DOHH2 (cell line): ENCODE results near the gene FAM120A.

Experiments
- H3F3A ChIP-seq: fragments of 200-600 bp; sonication (generic), shearing (Covaris generic); 2 replicates; pipeline ENCODE4 v1.6.0; 2016; ENCODE audit warnings: antibody characterized with exemption, mild to moderate bottlenecking; ENCODE audit not compliant: control insufficient read depth, insufficient read depth
- H3K27ac ChIP-seq: fragments of 200-600 bp; sonication (generic); 2 replicates; pipeline ENCODE4 v1.5.1; 2014; ENCODE audit warnings: low read depth, mild to moderate bottlenecking, low read length, moderate library complexity
- H3K27me3 ChIP-seq: fragments of 200-600 bp; sonication (generic); 2 replicates; pipeline ENCODE4 v1.6.1; 2014; ENCODE audit warnings: mild to moderate bottlenecking, low read length, mixed read lengths; ENCODE audit not compliant: control insufficient read depth
- H3K36me3 ChIP-seq: fragments of 200-600 bp; sonication (generic); 2 replicates; pipeline ENCODE4 v1.6.1; 2014; ENCODE audit warnings: mild to moderate bottlenecking, low read length, moderate library complexity, mixed read lengths; ENCODE audit not compliant: control insufficient read depth
- H3K4me1 ChIP-seq: fragments of 200-600 bp; sonication (generic); 2 replicates; pipeline ENCODE4 v1.6.1; 2014; ENCODE audit warnings: mild to moderate bottlenecking, low read length, mixed read lengths; ENCODE audit not compliant: control insufficient read depth
- H3K4me2 ChIP-seq: fragments of 200-600 bp; sonication (generic); 2 replicates; pipeline ENCODE4 v1.6.0; 2014; ENCODE audit warnings: mild to moderate bottlenecking, low read length, moderate library complexity
- H3K4me3 ChIP-seq: fragments of 200-600 bp; sonication (generic); 2 replicates; pipeline ENCODE4 v1.5.1; 2014; ENCODE audit warnings: mild to moderate bottlenecking, low read length, mixed read lengths
- H3K79me2 ChIP-seq: fragments of 200-600 bp; sonication (generic); 2 replicates; pipeline ENCODE4 v1.6.1; 2014; ENCODE audit warnings: mild to moderate bottlenecking, low read length, mixed read lengths; ENCODE audit not compliant: control insufficient read depth
- H3K9me2 ChIP-seq: fragments of 200-600 bp; sonication (generic); replicated peaks from 2 replicates; pipeline ENCODE4 v1.6.1; 2014; ENCODE audit warnings: mild to moderate bottlenecking, low read length, mixed read lengths; ENCODE audit not compliant: control insufficient read depth
- H3K9me3 ChIP-seq: fragments of 200-600 bp; sonication (generic); 2 replicates; pipeline ENCODE4 v1.6.1; 2014; ENCODE audit warnings: antibody characterized with exemption, low read length, mixed read lengths; ENCODE audit not compliant: control insufficient read depth, insufficient read depth
- H4K20me1 ChIP-seq: fragments of 200-600 bp; sonication (generic); 2 replicates; pipeline ENCODE4 v1.6.0; 2014; ENCODE audit warnings: low read depth, mild to moderate bottlenecking, antibody characterized with exemption, low read length, moderate library complexity; ENCODE audit not compliant: control insufficient read depth, insufficient read depth
- EZH2phosphoT487 ChIP-seq: fragments of 200-600 bp; sonication (generic); IDR thresholded peaks from 2 replicates; pipeline ENCODE4 v1.6.1; 2017; ENCODE audit warnings: borderline replicate concordance, mild to moderate bottlenecking, antibody characterized with exemption, low read length, moderate library complexity, mixed read lengths
- TF ChIP-seq, protein P1 (sequence below): fragments of 200-600 bp; sonication (generic); IDR thresholded peaks from one replicate; pipeline ENCODE4 v1.5.1; 2014; ENCODE audit warnings: antibody characterized with exemption, mild to moderate bottlenecking, low read depth, low read length; ENCODE audit not compliant: poor library complexity, severe bottlenecking

The FAM120A gene

DNA sequence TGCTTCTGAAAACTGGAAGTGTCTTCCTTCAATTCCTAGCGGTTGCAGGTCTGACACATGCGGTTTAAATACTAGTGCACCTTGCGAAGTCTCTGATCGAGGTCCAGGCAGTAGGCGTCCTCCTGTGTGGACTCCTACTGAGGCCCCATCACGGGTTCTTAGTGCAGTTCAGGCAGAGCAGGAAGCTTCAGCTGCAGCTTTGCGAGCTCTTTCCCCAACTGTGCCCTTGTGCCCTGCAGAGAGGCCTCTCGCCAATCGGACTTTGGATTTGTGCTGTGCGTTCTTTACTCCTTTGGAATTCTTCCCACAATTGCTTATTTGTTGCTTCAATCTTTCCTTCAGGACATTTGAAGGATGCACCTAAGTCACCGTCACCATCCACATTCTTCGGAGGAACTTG, 42.5 kb downstream of the FAM120A start:
- no peaks in the 10 kb centered on the region for H3K27me3 ChIP-seq
- H3K36me3 ChIP-seq: peaks cover 97% of the 10 kb centered on the region

DNA sequence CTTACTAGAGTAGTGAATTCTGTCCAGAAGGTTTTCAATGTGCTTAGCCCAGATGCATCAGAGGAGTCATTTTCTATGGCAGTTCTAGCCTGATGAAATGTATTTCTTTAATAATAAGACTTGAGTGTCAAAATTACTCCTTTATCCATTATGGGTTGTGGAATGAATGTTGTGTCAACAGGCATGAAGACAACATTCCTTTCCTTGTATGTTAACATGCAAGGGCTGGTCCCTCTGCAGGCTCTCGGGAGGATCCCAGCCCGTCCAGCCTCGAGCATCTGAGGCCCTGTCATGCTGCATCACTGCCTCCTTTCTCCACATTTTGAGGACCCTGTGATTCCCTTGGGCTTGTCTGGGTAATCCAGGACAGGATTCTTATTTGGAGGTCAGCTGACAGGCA, 44.8 kb downstream of the FAM120A start:
- Histone ChIP-seq H4K20me1 (0 out of 2 replicates have a peak, but pooled peaks cover 5% of the 10 kb centered on the region), H3K36me3 (peaks cover 97% of the 10 kb centered on the region), H3K79me2 (peaks cover 57% of the 10 kb centered on the region)

More for the DNA sequence above, 42.5 kb downstream of the FAM120A start:
- Histone ChIP-seq H4K20me1 (0 out of 2 replicates have a peak, but pooled peaks cover 5% of the 10 kb centered on the region), H3K9me3 (no peaks in the 10 kb centered on the region), H3F3A (no peaks in the 10 kb centered on the region), H3K4me1 (peaks cover 6% of the 10 kb centered on the region; the same call in 1 of the 2 replicates), H3K9me2 (no peaks in the 10 kb centered on the region), H3K27ac (no peak overlapping the region), H3K4me2 (no peak overlapping the region), H3K4me3 (no peak overlapping the region), H3K79me2 (peaks cover 75% of the 10 kb centered on the region)
- TF ChIP-seq, protein P1, sequence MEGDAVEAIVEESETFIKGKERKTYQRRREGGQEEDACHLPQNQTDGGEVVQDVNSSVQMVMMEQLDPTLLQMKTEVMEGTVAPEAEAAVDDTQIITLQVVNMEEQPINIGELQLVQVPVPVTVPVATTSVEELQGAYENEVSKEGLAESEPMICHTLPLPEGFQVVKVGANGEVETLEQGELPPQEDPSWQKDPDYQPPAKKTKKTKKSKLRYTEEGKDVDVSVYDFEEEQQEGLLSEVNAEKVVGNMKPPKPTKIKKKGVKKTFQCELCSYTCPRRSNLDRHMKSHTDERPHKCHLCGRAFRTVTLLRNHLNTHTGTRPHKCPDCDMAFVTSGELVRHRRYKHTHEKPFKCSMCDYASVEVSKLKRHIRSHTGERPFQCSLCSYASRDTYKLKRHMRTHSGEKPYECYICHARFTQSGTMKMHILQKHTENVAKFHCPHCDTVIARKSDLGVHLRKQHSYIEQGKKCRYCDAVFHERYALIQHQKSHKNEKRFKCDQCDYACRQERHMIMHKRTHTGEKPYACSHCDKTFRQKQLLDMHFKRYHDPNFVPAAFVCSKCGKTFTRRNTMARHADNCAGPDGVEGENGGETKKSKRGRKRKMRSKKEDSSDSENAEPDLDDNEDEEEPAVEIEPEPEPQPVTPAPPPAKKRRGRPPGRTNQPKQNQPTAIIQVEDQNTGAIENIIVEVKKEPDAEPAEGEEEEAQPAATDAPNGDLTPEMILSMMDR: no peak
- no peak for TF ChIP-seq EZH2phosphoT487

DNA sequence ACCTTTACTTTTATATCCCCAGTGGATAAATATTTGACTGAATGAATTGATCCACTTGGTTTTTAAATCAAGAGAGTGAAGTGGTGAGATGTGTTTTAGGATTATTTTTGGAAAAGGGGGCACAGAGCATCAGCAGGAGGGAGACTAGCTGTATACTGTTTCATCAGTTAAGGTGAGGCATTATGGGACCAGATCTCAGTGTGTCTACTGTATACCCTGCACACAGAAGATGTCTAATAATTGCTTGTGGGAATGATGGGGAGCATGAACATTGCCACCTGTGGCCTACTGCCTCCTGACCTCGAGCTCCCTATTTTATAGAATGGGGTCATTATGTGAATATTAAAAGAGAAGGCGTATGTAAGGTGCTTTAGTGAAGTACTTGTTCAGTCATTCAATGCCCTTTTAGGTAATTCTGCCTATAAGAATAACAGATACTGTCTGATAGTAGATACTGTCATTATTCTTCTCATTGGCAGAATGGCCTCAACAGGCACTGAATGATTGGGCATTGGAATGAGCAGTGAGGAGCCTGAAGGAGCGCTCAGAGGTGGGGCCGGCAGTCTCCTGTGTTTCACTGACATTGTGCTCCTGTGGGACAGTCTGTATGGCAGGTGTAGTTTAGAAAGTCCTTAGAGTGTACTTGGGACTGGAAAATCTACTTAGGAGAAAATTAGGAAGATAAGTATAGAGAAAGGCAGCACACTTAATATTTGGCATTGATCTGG, 49.2 kb downstream of the FAM120A start:
- H4K20me1 ChIP-seq: 0 out of 2 replicates have a peak, but pooled peaks cover 3% of the 10 kb centered on the region
- no peak overlapping the region for H3K4me3 ChIP-seq
- H3K36me3 ChIP-seq: peaks cover 94% of the 10 kb centered on the region
- peaks cover 9% of the 10 kb centered on the region for H3F3A ChIP-seq
- H3K4me1 ChIP-seq: peaks cover 20% of the 10 kb centered on the region
- TF ChIP-seq, protein P1: no peak
- no peak for TF ChIP-seq EZH2phosphoT487
- H3K79me2 ChIP-seq: peaks cover 53% of the 10 kb centered on the region
- H3K4me2 ChIP-seq: no peak overlapping the region
- H3K9me2 ChIP-seq: no peaks in the 10 kb centered on the region
- no peaks in the 10 kb centered on the region for H3K9me3 ChIP-seq
- H3K27me3 ChIP-seq: no peaks in the 10 kb centered on the region
- H3K27ac ChIP-seq: no peak overlapping the region

More for the DNA sequence above, 44.8 kb downstream of the FAM120A start:
- no peak overlapping the region for H3K4me2 ChIP-seq
- H3K27me3 ChIP-seq: no peaks in the 10 kb centered on the region
- H3K27ac ChIP-seq: no peak overlapping the region
- no peak overlapping the region for H3K4me3 ChIP-seq
- no peaks in the 10 kb centered on the region for H3K9me2 ChIP-seq
- H3F3A ChIP-seq: no peaks in the 10 kb centered on the region
- no peaks in the 10 kb centered on the region for H3K4me1 ChIP-seq
- TF ChIP-seq, protein P1: no peak
- no peak for TF ChIP-seq EZH2phosphoT487
- H3K9me3 ChIP-seq: no peaks in the 10 kb centered on the region
